ENCODE data around the gene MYORG. TPM values are rescaled to one million over a fixed set of nuclear protein-coding genes. Genes with fewer than 3 reads are reported as not detected.

MYORG gene
- total RNA-seq, 1 donor from 2014 or later: 6.6 TPM

GRCh38 chr9:34322899-34323591, 53.7 kb downstream of the MYORG start:
- no peak overlapping the region for H3K4me3 ChIP-seq (ENCODE audit: low read depth, low read length)
- DNase-seq (ENCODE audit: low read depth): no peak
- TF ChIP-seq CTCF (conservative IDR thresholded peaks at IDR 0.05; ENCODE audit: low read depth, low read length): no peak

GRCh38 chr9:34321451-34321850, 55.2 kb downstream of the MYORG start:
- TF ChIP-seq CTCF (conservative IDR thresholded peaks at IDR 0.05; ENCODE audit: low read depth, low read length): no peak
- no peak for DNase-seq (ENCODE audit: low read depth)
- H3K4me3 ChIP-seq (ENCODE audit: low read depth, low read length): no peak overlapping the region

GRCh38 chr9:34318163-34318790, 58.4 kb downstream of the MYORG start:
- no peak overlapping the region for H3K4me3 ChIP-seq (ENCODE audit: low read depth, low read length)
- DNase-seq (ENCODE audit: low read depth): no peak
- TF ChIP-seq CTCF (conservative IDR thresholded peaks at IDR 0.05; ENCODE audit: low read depth, low read length): no peak

GRCh38 chr9:34317436-34317835, 59.3 kb downstream of the MYORG start:
- TF ChIP-seq CTCF (conservative IDR thresholded peaks at IDR 0.05; ENCODE audit: low read depth, low read length): no peak
- no peak overlapping the region for H3K4me3 ChIP-seq (ENCODE audit: low read depth, low read length)
- DNase-seq (ENCODE audit: low read depth): no peak

Other genes with a start within 250 kb of the MYORG start
- 37.4 and 49.5 TPM in 2 replicates for gene UBAP1, start 197.9 kb downstream of the MYORG start, total RNA-seq
- 2.2 and 5.2 TPM in 2 replicates for gene KIF24, start 47.6 kb downstream of the MYORG start, total RNA-seq
- gene NUDT2, start 47.3 kb downstream of the MYORG start, total RNA-seq: 16.3 and 31.1 TPM in 2 replicates
- gene FAM219A, start 81.7 kb upstream of the MYORG start, total RNA-seq: 19.9 and 30.7 TPM in 2 replicates
- 0.06 TPM in 1 of 2 replicates, not detected in the other for gene DNAI1, start 81.9 kb upstream of the MYORG start, total RNA-seq
- gene ENHO, start 146.1 kb upstream of the MYORG start, total RNA-seq: 0.22 and 0.75 TPM in 2 replicates
- not detected in 2 replicates for gene CNTFR, start 212.8 kb upstream of the MYORG start, total RNA-seq
- gene RPP25L, start 235.2 kb upstream of the MYORG start, total RNA-seq: 23.9 and 31.5 TPM in 2 replicates
- 90.6 and 150 TPM in 2 replicates for gene DCTN3, start 243.6 kb upstream of the MYORG start, total RNA-seq

Measured in epithelial cell of proximal tubule (primary cell).